K562 (cell line): ENCODE results near the gene TRPM8. TPM values are rescaled to one million over a fixed set of nuclear protein-coding genes. Genes with fewer than 3 reads are reported as not detected.

Experiments used
- ATAC-seq: fragments of 200-7000 bp; cut with Tn5 transposase; 3 replicates; pipeline ENCODE4 v1.9.1; 2020; ENCODE audit warnings: moderate library complexity
- BruUV-seq: library from RNA; stranded (reverse); fragments of 400-500 nt; replicated peaks from 2 replicates; lab custom pipeline; 2021; lab: Mats Ljungman, UMichigan
- CTCF ChIA-PET: fragments of 300-600 bp; formaldehyde crosslinking; extraction: SDS; loops from one replicate; lab custom pipeline; 2021; ENCODE audit warnings: low intra/inter-chr PET ratio; lab: Yijun Ruan, JAX
- POLR2A ChIA-PET: fragments of 300-600, 350-650 bp; sonication (Branson Sonifier 250); formaldehyde crosslinking; extraction: SDS; loops from one replicate; lab custom pipeline; 2021; ENCODE audit warnings: antibody characterized with exemption, inconsistent platforms; lab: Yijun Ruan, JAX
- DNase-seq, 4 experiments: peaks; one replicate each; pipeline versions ENCODE4 v3.0.0 to v3.0.0-alpha.2; 2011 to 2018; ENCODE audit warnings: low spot score in 3 of 4, mixed read lengths in 3 of 4; ENCODE audit errors: extremely low read depth in 1 of 4
- FAIRE-seq: peaks from 2 replicates; lab custom pipeline; 2011; peaks lifted over from hg19 to GRCh38; lab: Jason Lieb, UNC
- H2AFZ ChIP-seq: 2 replicates; pipeline ENCODE4 v1.6.0; 2011; ENCODE audit warnings: low read depth, low read length, control low read depth, inconsistent platforms
- H3K27ac ChIP-seq: fragments of 200-600 bp; 3 replicates; pipeline ENCODE4 v1.8.0; 2011; ENCODE audit warnings: low read depth, mild to moderate bottlenecking, control low read depth, inconsistent platforms, low read length, moderate library complexity, mixed read lengths; ENCODE audit errors: extremely low read depth
- H3K27me3 ChIP-seq, 2 experiments: fragments of 300-600 bp in 1 of 2; 2 replicates in 1 of 2; 3 replicates in 1 of 2; pipeline versions ENCODE4 v1.6.0 to v1.8.0; 2011; ENCODE audit warnings: inconsistent platforms in 2 of 2, low read length in 2 of 2, mild to moderate bottlenecking in 1 of 2, mixed read lengths in 1 of 2, moderate library complexity in 1 of 2; ENCODE audit not compliant: control insufficient read depth in 2 of 2, insufficient read depth in 2 of 2
- H3K36me3 ChIP-seq: fragments of 300-600 bp; 3 replicates; pipeline ENCODE4 v1.8.0; 2011; ENCODE audit warnings: mild to moderate bottlenecking, low read length, inconsistent platforms; ENCODE audit not compliant: control insufficient read depth, insufficient read depth
- H3K4me1 ChIP-seq, 2 experiments: fragments of 200-600 bp in 1 of 2; replicated peaks in 1 of 2; 2 replicates in 1 of 2; 3 replicates in 1 of 2; pipeline versions ENCODE4 v1.5.1 to v1.8.0; 2011; ENCODE audit warnings: inconsistent platforms in 2 of 2, low read length in 2 of 2, mild to moderate bottlenecking in 1 of 2, mixed read lengths in 1 of 2, moderate library complexity in 1 of 2; ENCODE audit not compliant: control insufficient read depth in 2 of 2, insufficient read depth in 2 of 2
- H3K4me2 ChIP-seq: 2 replicates; pipeline ENCODE4 v1.6.1; 2011; ENCODE audit warnings: low read length, control low read depth, inconsistent platforms, mixed read lengths; ENCODE audit not compliant: insufficient read depth
- H3K4me3 ChIP-seq: fragments of 200-600 bp; sonication (generic), shearing (Covaris generic); 2 replicates; pipeline ENCODE4 v1.5.1; 2016; ENCODE audit warnings: control low read depth, inconsistent platforms
- H3K79me2 ChIP-seq: fragments of 200-600 bp; 3 replicates; pipeline ENCODE4 v1.8.0; 2011; ENCODE audit warnings: low read length, inconsistent platforms; ENCODE audit not compliant: control insufficient read depth, insufficient read depth
- H3K9ac ChIP-seq, 2 experiments: 2 replicates each; pipeline versions ENCODE4 v1.6.0 to v1.6.1; 2011; ENCODE audit warnings: low read depth in 2 of 2, low read length in 2 of 2, control low read depth in 1 of 2, inconsistent platforms in 1 of 2, mild to moderate bottlenecking in 1 of 2, mixed read lengths in 1 of 2; ENCODE audit not compliant: insufficient read depth in 1 of 2
- H3K9me1 ChIP-seq: one replicate; pipeline ENCODE4 v1.6.0; 2011; ENCODE audit warnings: inconsistent platforms, mild to moderate bottlenecking, low read length, moderate library complexity; ENCODE audit not compliant: control insufficient read depth, insufficient read depth
- H3K9me3 ChIP-seq: replicated peaks from 2 replicates; pipeline ENCODE4 v1.5.1; 2011; ENCODE audit warnings: low read depth, low read length, inconsistent platforms; ENCODE audit not compliant: control insufficient read depth, insufficient read depth
- H4K20me1 ChIP-seq: replicated peaks from 2 replicates; pipeline ENCODE4 v1.6.1; 2011; ENCODE audit warnings: low read length, inconsistent platforms, mixed read lengths; ENCODE audit not compliant: control insufficient read depth, insufficient read depth
- BCOR ChIP-seq: fragments of 450-650 bp; IDR thresholded peaks from 2 replicates; pipeline ENCODE4 v1.6.1; 2016
- HCFC1 ChIP-seq: IDR thresholded peaks from 2 replicates; pipeline ENCODE4 v1.6.1; 2012; ENCODE audit warnings: low read depth, low read length, improper control_type of control experiment
- KDM1A ChIP-seq, 2 experiments: fragments of 450-650 bp; IDR thresholded peaks; 2 replicates each; pipeline ENCODE4 v1.6.1; 2016; ENCODE audit warnings: mild to moderate bottlenecking in 2 of 2
- RBM22 ChIP-seq: fragments of 200-400 bp; formaldehyde crosslinking; IDR thresholded peaks from 2 replicates; pipeline ENCODE4 v1.6.1; 2018; ENCODE audit warnings: low read length, low read depth; ENCODE audit not compliant: poor library complexity, severe bottlenecking
- RBM25 ChIP-seq: fragments of 200-400 bp; formaldehyde crosslinking; IDR thresholded peaks from 2 replicates; pipeline ENCODE4 v1.6.1; 2018; ENCODE audit warnings: low read length, low read depth, moderate library complexity; ENCODE audit not compliant: severe bottlenecking
- RFX5 ChIP-seq: IDR thresholded peaks from 2 replicates; pipeline ENCODE4 v1.6.1; 2011; ENCODE audit warnings: low read depth, mild to moderate bottlenecking, improper control_type of control experiment, low read length
- SMARCA5 ChIP-seq: fragments of 450-650 bp; IDR thresholded peaks from 2 replicates; pipeline ENCODE4 v1.6.1; 2016
- ZFP36 ChIP-seq: fragments of 150-350 bp; IDR thresholded peaks from 2 replicates; pipeline ENCODE4 v1.6.1; 2018; ENCODE audit warnings: low read length, low read depth; ENCODE audit not compliant: partially characterized antibody
- WGBS: fragments of 100-300 bp; shearing (Covaris generic); methylation state at CpG from one replicate; pipeline ENCODE4 v1.1.6; 2016; ENCODE audit warnings: low coverage, mixed read lengths; ENCODE audit not compliant: insufficient coverage; ENCODE audit errors: missing lambda C conversion rate; 5-methylcytosine and 5-hydroxymethylcytosine counted together
- in situ Hi-C: fragments of 300-500 bp; cut with MboI; formaldehyde crosslinking; loops from 4 replicates; pipeline ENCODE4 v1.15.0; 2018; ENCODE audit warnings: inconsistent platforms, mixed read lengths
- intact Hi-C: fragments of 100-400 bp; cut with micrococcal nuclease; formaldehyde crosslinking; loops from 2 replicates; pipeline ENCODE4 v1.14.2; 2022
- polyA plus RNA-seq, 8 experiments: library from polyadenylated mRNA; depleted of rRNA in 4 of 8; stranded (reverse) in 5 of 8; unstranded in 3 of 8; fragments of >200 nt; fragmentation: Nextera tagmentation in 2 of 8; fragmentation: Illumina TruSeq in 1 of 8; extraction: Ambion mirVana in 2 of 8; extraction: Trizol in 1 of 8; gene quantifications; 2 replicates each; pipeline versions ENCODE4 v1.2.1 to v1.2.3, GENCODE V29; 2011 to 2014; ENCODE audit warnings: inconsistent platforms in 1 of 8, missing spikeins in 1 of 8
- total RNA-seq, 7 experiments: library from RNA; depleted of rRNA in 6 of 7; stranded (reverse); fragments of >200 nt in 6 of 7; fragmentation: Illumina TruSeq in 2 of 7; extraction: Trizol in 2 of 7; gene quantifications; 2 replicates each; pipeline versions ENCODE4 v1.2.1 to v1.2.3, GENCODE V29; 2011 to 2021; ENCODE audit warnings: low replicate concordance in 1 of 7

The TRPM8 gene
- total and polyA plus RNA-seq, 9 of the 15 experiments (the other 6 are each of a cell fraction or from before 2014, with no cell fraction given) = not detected

DNA sequence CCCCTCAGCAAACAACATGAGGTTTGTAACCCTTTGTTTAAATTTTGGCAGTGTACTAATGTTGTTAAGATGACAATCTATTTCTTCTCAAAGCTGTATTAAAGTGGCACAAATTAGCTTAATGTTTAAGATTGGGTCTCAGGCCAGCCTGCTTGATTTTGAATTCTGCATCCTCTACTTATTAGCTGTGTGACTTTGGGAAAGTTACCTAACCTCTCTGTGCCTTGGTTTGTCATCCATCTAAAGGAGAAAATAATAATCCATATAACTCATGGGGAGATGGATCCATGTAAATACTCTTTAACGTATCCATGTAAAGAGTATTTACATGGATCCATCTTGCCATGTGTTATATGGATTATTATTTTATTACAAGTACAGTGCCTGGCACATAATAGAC, 2.1 kb downstream of the TRPM8 start:
- Histone ChIP-seq H3K27me3 (peaks cover under 1 to 4% of the 10 kb centered on the region in 2 experiments; a peak in 3 of 5 replicates), H3K4me3 (no peak overlapping the region), H3K9me1 (no peaks in the 10 kb centered on the region), H3K9me3 (no peaks in the 10 kb centered on the region), H3K27ac (no peak overlapping the region), H4K20me1 (no peaks in the 10 kb centered on the region), H3K4me2 (no peak overlapping the region), H3K36me3 (no peaks in the 10 kb centered on the region), H2AFZ (no peak overlapping the region), H3K79me2 (no peaks in the 10 kb centered on the region), H3K9ac (no peak overlapping the region), H3K4me1 (no peaks in the 10 kb centered on the region)
- DNase-seq = no peak
- CTCF ChIA-PET = no interaction called here
- intact Hi-C loops = no loop called here
- ATAC-seq = no peak
- BruUV-seq = no TSS peak
- FAIRE-seq = no peak
- peak; percentile 15; the same call in 1 of the 2 replicates for TF ChIP-seq SMARCA5
- 0 out of 4 replicates have a peak, but pooled peaks of 1 of the 2 experiments have one; percentile 20 for TF ChIP-seq KDM1A (IDR thresholded peaks at IDR 0.05)
- TF ChIP-seq BCOR = peak; percentile 55; the same call in 1 of the 2 replicates
- TF ChIP-seq RBM25 = peak; percentile 94
- TF ChIP-seq HCFC1 = no peak
- peak; percentile 62 for TF ChIP-seq ZFP36
- no peak for TF ChIP-seq RFX5
- TF ChIP-seq RBM22 = no peak
- POLR2A ChIA-PET = interaction anchor here (0.9 kb wide), 1 partner anchor 15 kb away, joined by 3 read pairs; no protein-coding TSS in a partner anchor
- in situ Hi-C loops = no loop called here
- WGBS = 0% methylated on average over 1 of the region's 1 CpG
